Stomach (tissue), 4 donors: Measurements from ENCODE around the gene SMAD7.

Source experiments
- CTCF ChIP-seq, 7 experiments: fragments of 450-650 bp in 4 of 7; fragments of 200-600 bp in 3 of 7; sonication (generic) in 3 of 7; IDR thresholded peaks; one replicate each; pipeline ENCODE4 v1.5.1; 2016 to 2019; ENCODE audit warnings: antibody characterized with exemption in 7 of 7, control low read depth in 2 of 7, mild to moderate bottlenecking in 1 of 7
- EP300 ChIP-seq: sonication (generic); formaldehyde crosslinking; IDR thresholded peaks from one replicate; pipeline ENCODE4 v1.6.1; 2017; ENCODE audit warnings: antibody characterized with exemption
- POLR2AphosphoS5 ChIP-seq, 3 donors: sonication (generic); formaldehyde crosslinking; IDR thresholded peaks; one replicate each; pipeline ENCODE4 v1.6.1; 2016; ENCODE audit warnings: antibody characterized with exemption in 3 of 3

- no peak for TF ChIP-seq CTCF (IDR thresholded peaks at IDR 0.05)
- no peak for TF ChIP-seq POLR2AphosphoS5 (IDR thresholded peaks at IDR 0.05)
- no peak for TF ChIP-seq EP300
These were observed 59.0 kb downstream of the SMAD7 start for GRCh38 chr18:48891721-48892120.
